NCI-H1092 (cell line): ENCODE results near the gene RAF1.

Source experiments
- DNase-seq: peaks from one replicate; lab custom pipeline; 2025; lab: John Stamatoyannopoulos, UW

Gene RAF1

GRCh38 chr3:12591456-12591855 is 72.5 kb downstream of the RAF1 start:
- DNase-seq: no peak

GRCh38 chr3:12590096-12590495 is 73.8 kb downstream of the RAF1 start:
- DNase-seq: no peak

- peak; percentile 56 for DNase-seq
Measured at GRCh38 chr3:12588039-12589009, 75.6 kb downstream of the RAF1 start.

- DNase-seq: no peak
Measured at GRCh38 chr3:12586403-12586802, 77.5 kb downstream of the RAF1 start.

- no peak for DNase-seq
Measured at GRCh38 chr3:12585970-12586369, 77.9 kb downstream of the RAF1 start.

- DNase-seq: no peak
Measured at GRCh38 chr3:12585181-12585580, 78.7 kb downstream of the RAF1 start.

GRCh38 chr3:12584083-12584482 is 79.8 kb downstream of the RAF1 start:
- no peak for DNase-seq

- no peak for DNase-seq
Measured at GRCh38 chr3:12583280-12583679, 80.6 kb downstream of the RAF1 start.

GRCh38 chr3:12582730-12583129 is 81.2 kb downstream of the RAF1 start:
- DNase-seq: no peak

- DNase-seq: no peak
Measured at GRCh38 chr3:12579905-12580304, 84.0 kb downstream of the RAF1 start.

- DNase-seq: no peak
Measured at GRCh38 chr3:12579456-12579855, 84.5 kb downstream of the RAF1 start.

GRCh38 chr3:12578742-12579141 is 85.2 kb downstream of the RAF1 start:
- DNase-seq: no peak

GRCh38 chr3:12577379-12577778 is 86.5 kb downstream of the RAF1 start:
- no peak for DNase-seq

- no peak for DNase-seq
Measured at GRCh38 chr3:12574661-12575060, 89.3 kb downstream of the RAF1 start.

- no peak for DNase-seq
Measured at GRCh38 chr3:12574131-12574530, 89.8 kb downstream of the RAF1 start.

GRCh38 chr3:12571986-12572385 is 91.9 kb downstream of the RAF1 start:
- no peak for DNase-seq

- no peak for DNase-seq
Measured at GRCh38 chr3:12569836-12570235, 94.1 kb downstream of the RAF1 start.

GRCh38 chr3:12568747-12569146 is 95.2 kb downstream of the RAF1 start:
- DNase-seq: no peak

- DNase-seq: no peak
Measured at GRCh38 chr3:12566976-12567375, 96.9 kb downstream of the RAF1 start.

- DNase-seq: no peak
Measured at GRCh38 chr3:12562451-12562850, 101.5 kb downstream of the RAF1 start.

GRCh38 chr3:12561397-12561796 is 102.5 kb downstream of the RAF1 start:
- no peak for DNase-seq

GRCh38 chr3:12560505-12561190 is 103.3 kb downstream of the RAF1 start:
- DNase-seq: no peak

GRCh38 chr3:12559520-12559919 is 104.4 kb downstream of the RAF1 start:
- DNase-seq: no peak
